22Rv1 (cell line): Measurements from ENCODE around the gene DCUN1D3.

ENCODE experiments used
- H3K27ac ChIP-seq: fragments of 450-650 bp; 2 replicates; pipeline ENCODE4 v1.5.1; 2017
- CTCF ChIP-seq: fragments of 450-650 bp; IDR thresholded peaks from 2 replicates; pipeline ENCODE4 v1.5.1; 2017; ENCODE audit warnings: mild to moderate bottlenecking
- ZFX ChIP-seq: fragments of 450-650 bp; IDR thresholded peaks from 2 replicates; pipeline ENCODE4 v1.6.1; 2017; ENCODE audit warnings: antibody characterized with exemption, borderline replicate concordance

The DCUN1D3 gene

GRCh38 chr16:20897253-20897897, 2.8 kb downstream of the DCUN1D3 start:
- TF ChIP-seq ZFX (no peak), CTCF (no peak)
- H3K27ac ChIP-seq: no peak overlapping the region

GRCh38 chr16:20894388-20894787, 5.8 kb downstream of the DCUN1D3 start:
- H3K27ac ChIP-seq: no peak overlapping the region
- TF ChIP-seq ZFX: no peak

GRCh38 chr16:20889625-20890275, 10.4 kb downstream of the DCUN1D3 start:
- no peak for TF ChIP-seq ZFX
- no peak for TF ChIP-seq CTCF
- H3K27ac ChIP-seq: no peak overlapping the region

GRCh38 chr16:20887207-20887606, 13.0 kb downstream of the DCUN1D3 start:
- TF ChIP-seq CTCF: no peak
- no peak for TF ChIP-seq ZFX

GRCh38 chr16:20886320-20886719, 13.8 kb downstream of the DCUN1D3 start:
- H3K27ac ChIP-seq: no peak overlapping the region
- TF ChIP-seq ZFX (no peak), CTCF (no peak)

More at GRCh38 chr16:20887207-20887606, 13.0 kb downstream of the DCUN1D3 start:
- no peak overlapping the region for H3K27ac ChIP-seq

GRCh38 chr16:20884240-20884556, 16.0 kb downstream of the DCUN1D3 start:
- TF ChIP-seq CTCF (no peak), ZFX (no peak)
- no peak overlapping the region for H3K27ac ChIP-seq

- no peak overlapping the region for H3K27ac ChIP-seq
- TF ChIP-seq ZFX: no peak
- TF ChIP-seq CTCF: no peak
These were observed 16.5 kb downstream of the DCUN1D3 start for GRCh38 chr16:20883554-20884239.
